DMS53 (cell line): ENCODE data around the gene ACBD4.
"Not testable (repeated sequence)": the region's sequence is repeated elsewhere in the genome, so short reads cannot be mapped to it uniquely, and the experiment has no call there.

Source experiments
- DNase-seq: peaks from one replicate; lab custom pipeline; 2025; lab: John Stamatoyannopoulos, UW

Gene ACBD4

DNA sequence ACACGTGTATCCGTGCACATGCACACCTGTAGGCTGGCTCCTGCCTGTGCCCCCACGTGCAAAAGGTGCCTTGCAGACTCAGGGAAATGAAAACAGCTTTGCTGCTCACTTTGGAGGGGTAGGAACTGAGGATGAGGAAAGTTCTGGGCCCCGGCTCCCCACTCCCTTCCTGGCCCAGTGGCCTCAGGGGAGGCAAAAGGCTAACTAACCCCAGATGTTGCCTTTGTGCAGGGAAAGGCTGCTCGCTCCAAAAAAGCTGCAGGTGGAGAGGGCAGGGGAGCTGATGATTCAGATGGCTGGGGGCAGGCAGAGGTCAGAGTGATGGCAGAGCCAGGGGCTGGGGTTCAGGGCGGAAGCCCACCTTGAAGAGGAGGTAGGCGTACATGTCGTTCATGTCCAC, 15.5 kb upstream of the ACBD4 start:
- no peak for DNase-seq

DNA sequence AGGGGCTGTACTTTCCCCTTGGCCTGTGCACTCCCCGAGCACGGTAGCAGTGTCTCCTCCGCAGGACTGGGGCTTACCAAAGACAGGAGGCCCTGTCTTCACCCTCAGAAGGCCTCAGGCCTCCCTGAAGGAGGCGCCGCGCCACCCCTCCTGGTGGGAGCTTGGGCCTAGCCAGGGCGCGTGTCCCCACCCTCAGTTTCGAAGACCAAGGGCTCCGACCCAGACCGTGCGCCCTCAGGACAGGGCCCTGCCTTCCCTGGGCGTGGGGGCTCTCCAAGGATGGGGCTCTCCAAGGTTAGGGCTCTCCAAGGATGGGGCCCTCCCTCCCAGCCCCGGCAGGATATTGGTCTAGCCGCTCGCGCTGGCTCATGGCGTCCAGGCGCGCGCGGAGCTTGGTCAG, 14.9 kb upstream of the ACBD4 start:
- DNase-seq: no peak

DNA sequence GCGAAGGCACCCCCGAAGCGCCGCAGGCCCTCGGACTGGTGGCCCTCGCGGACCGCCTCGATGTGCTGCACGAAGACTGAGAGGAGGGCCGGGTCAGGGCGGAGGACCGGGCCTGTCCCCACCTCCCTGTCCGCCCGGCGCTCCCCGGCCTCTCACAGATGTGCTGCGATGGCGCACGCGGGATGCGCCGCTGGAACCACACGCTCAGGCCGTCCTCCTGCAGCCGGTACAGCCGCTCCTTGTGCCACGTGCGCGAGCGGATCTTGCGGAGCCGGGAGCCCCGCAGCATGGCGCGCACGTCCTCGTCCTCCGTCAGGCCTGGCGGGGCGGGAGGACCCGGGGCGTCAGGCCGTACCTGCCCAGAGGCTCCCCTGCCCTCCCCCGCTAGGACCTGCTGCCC, 14.4 kb upstream of the ACBD4 start:
- DNase-seq: no peak

DNA sequence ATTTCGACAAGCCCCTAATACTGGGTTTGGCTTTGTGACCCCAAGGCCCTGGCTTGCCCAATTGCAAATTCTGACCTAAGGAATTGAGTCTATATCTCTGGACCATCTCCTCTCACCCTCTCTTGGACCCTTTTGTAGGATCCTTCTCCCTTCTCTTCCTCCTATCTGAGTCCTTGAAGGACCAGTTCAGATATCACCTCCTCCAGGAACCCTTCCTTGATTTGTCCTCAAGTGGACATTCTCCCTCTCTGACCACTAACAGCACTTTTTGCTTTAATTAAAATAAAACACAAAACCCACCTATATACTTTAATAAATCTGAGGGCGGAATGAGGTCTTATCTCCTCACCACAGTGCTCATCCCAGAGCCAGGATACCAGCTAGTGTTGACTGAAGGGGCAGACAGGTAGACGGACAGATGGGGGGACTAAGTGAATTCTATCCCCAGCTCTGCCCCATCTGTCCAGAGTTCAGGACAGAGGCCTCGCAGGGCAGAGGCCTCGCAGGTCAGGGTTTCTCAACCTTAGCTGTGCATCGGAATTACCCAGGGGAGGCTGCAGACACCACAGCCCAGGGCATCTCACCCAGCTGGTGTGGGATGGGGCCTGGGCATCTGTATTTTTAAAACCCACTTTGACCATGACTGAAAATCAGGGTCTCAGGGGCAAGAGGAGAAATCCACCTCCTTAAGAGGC, 12.3 kb upstream of the ACBD4 start:
- no peak for DNase-seq

DNA sequence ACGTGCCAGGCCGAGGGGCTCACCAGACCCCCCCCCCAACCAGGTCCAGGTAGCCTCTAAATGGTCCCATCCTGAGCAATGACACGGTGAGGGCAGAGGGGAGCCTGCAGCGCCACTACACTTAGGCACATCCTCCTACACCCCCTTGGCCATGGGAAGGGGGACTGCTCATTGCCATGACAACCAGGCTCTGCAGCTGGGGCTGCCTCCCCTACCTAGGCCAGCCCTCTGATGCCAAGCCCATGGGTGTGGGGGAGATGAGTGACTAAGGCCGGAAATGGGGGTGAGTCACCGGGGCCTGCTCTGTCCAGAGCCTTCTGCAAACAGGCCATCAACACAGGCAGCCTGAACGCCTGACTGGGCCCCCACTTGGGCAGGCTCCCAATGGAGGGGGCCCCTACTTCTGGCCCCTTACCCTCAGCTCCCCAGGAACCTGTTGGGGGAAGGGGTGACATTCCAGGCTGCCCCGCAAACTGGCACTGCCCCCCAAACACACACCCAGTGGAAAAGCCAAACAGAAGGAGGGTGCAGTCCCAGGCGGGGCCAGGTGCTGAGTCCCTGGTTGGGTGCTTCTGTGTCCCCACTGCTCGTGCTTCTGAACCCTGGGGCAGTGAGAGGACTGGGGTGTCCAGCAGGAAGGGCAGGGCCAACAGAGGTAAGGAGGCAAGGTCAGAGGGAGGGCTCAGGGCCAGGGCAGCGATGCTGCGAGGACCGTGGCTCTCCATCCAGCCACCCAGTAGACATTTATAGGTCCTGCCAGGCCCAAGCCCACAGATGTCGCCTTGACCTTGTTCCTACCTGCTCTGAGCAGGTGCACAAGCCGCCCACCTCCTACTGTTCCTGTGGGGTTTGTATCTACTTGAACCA, 11.3 kb upstream of the ACBD4 start:
- DNase-seq: peak; percentile 99

DNA sequence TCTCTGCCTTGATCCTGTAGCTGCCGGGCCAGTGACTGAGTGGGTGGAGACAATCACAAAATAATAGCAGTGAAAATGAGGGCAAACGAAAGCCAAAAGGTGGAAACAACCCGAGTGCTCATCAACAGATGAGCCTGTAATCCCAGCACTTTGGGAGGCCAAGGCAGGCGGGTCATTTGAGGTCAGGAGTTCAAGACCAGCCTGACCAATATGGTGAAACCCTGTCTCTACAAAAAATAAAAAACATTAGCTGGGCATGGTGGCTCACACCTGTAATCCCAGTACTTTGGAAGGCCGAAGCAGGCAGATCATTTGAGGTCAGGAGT, 10.7 kb upstream of the ACBD4 start:
- DNase-seq: not testable (repeated sequence)

DNA sequence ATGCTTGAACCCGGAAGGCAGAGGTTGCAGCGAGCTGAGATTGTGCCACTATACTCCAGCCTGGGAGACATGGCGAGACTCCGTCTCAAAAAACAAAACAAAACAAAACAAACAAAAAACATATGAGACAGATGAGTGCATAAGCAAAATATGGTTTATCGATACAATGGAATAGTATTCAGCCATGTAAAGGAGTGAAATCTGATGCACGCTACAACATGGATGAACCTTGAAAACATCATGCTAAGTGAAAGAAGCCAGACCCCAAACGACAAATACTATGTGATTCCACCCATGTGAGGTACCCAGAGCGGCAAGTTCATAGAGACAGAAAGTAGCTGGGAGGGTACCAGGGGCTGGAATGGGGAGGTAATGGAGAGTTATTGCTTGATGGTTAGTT, 10.0 kb upstream of the ACBD4 start:
- DNase-seq: no peak

DNA sequence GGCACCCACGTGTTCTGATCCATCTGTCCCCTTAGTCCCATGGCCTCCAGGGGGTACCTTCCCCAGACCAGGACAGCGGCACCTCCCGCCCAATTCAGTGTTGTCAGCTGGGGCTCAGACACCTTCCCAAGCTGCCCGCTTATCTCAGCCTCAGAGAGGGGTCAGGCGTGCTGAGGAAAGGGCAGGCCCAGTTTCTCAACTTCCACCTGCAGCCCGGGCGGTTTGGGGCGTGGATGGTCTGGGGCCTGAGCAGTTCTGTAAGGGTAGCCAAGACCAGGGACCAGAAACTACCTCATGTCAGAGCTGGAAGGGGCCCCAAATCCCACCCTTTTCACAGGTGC, 8.3 kb upstream of the ACBD4 start:
- no peak for DNase-seq

DNA sequence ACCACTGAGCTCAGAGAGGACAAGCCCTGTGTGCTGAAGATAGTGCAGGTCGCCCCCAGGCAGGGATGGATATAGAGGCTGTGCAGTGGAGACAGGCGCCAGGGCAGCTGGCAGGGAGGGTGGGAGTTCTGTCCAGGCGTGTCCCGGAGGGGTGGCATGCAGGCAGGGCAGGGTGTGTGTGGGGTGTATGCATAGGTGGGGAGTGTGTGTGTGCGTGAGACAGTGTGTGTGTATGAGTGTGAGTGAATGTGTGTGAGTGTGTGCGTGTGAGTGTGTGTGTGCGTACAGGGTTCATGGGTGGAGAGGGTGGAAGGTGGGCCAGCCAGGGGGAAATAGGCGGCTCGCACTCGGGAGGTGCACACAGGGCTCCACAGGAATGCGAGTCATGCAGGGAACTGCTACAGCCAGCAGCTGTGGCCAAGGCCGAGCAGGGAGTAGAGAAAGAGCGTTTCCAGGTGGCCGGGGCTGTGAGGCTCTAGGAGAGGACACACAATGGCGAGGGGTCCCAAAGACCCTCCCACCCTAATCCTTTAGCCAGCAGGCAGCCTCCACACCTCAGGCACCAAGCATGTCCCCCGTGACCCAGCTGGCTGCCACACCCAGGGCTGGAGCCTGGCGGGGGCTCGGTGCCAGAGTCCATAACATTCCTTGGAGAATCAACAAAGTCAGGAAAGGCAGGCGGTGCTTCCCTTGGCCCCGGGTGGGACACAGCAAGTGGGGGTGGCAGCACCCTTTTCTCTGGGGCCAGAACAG, 7.8 kb upstream of the ACBD4 start:
- no peak for DNase-seq

DNA sequence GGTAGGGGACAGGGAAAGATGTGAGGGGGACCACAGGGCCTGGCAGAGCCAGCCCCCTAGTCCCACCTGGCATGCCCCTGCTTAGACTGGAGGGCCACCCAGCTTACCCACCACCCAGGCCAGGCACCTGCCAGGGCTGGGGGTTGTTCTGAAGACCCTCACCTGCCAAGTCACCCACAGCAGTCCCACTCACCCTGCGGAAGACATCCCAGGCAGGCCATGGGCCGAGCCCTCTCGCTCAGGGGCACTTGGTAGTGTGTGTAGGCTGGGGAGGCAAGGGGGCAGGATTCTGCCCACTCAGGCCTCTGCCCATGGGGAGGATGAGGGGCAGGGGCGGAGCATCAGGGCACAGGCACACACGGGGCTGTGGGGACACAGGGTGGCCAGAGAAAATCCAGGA, 7.2 kb upstream of the ACBD4 start:
- DNase-seq: no peak

DNA sequence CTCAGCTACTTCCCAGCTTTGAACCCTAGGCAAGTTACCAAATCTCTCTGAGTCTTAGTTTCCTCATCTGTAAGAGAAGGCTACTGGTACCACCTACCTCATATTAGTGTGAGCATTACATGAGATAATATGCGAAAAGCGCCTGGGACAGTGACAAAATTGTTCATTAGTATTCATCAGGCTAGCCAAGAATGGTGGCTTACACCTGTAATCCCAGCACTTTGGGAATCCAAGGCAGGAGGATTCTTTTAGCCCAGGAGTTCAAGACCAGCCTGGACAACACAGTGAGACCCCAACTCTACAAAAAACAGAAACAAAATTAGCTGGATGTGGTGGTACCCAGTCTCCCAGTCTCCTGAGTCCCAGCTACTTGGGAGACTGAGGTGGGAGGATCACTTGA, 6.5 kb upstream of the ACBD4 start:
- no peak for DNase-seq

DNA sequence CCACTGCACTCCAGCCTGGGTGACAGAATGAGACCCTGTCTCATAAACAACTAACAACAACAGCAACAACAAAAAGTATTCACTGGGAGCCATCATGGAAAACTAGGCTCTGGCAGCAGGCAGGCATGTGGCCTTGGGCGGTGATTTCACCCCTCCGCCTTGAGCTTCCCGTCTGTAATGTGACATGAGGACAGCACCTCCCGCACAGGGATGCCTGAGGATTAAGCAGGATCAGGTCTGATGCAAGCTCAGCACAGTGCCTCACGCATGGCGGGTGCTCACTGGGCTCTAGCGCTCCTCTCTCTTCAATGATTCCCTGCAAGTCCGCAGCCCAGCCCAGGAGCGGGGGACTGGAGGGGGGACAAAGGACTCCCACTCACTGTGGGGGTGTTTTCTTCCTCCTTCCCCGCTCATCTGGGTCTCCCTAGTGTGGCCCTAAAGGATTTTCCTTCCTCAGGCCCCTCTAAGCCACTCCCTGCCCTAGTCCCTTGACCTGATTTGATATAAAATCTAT, 6.0 kb upstream of the ACBD4 start:
- DNase-seq: no peak

DNA sequence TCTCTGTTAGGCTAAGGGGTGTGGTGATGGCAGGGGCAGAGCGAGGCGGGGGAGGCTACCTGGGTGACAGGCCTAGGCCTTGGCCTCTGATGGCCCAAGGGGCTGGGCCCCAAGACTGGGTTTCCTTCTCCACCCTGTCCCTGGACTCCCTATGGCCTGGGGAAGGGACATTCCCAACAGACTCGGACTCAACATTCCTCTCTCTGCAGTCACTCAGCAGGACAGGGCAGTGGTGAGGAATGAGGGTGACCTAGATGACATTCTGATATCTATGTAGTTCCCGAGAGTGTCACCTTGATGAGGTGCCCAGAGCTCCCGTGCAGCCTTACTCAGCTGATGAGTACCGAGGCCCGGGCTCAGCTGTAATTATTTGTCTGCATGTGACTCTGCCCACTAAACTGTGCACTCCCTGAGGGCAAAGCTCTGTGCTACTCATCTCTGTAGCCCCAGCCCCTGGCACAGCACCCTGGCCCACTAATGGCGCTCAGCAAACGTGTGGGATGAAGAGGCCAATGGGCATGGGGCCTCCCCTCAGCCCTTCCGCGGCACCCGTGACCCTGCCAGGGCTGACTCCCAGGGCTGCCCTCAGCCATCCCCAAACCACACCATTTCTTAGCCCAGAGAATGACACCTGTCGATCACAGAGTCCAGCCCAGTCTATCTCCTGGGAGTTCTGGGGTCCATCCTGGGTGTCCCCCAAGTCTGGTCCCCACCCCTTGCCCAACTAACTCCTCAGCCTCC, 5.4 kb upstream of the ACBD4 start:
- no peak for DNase-seq

DNA sequence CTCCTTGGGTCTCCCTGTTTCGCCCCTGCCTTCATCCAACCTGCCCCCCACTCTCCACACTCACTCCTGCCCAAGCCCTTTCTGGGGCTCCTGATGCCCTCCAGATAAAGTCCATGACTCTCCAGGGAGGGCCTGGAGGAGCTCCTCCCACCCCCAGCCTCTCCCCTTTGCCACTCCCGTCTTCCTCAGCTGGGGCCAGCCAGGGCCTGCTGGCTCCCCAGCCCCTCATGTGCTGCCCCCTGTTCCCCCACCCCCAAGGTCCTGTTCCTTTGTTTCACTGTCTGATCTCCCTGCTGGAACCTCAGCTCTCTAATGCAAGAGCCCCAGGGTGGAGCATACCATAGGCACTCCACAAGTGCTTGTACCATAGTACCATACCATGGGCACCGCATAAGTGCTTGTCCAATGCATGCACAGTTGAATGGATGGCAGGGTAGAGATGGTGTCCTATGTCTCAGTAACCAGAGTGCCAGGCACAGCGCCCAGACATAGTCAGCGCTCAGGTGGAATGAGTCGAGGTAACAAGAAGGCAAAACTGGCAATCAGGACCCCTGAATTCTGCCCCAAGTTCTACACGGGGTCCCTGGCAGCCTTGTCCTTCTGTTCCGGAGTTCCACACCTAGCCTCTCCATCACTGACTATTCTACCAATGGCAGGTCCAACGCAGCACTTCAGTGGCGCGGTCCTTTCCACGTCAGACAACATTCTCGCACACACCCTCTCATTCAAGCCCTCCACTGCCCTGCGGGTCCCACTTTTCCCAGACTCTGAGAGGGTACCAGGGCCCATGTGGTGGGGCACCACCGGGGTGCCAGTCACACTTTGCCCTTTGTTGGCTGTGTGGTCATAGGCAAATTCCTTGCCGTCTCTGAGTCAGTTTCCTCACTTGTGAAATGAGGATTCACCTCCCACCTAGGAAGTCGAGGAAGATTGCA, 4.5 kb upstream of the ACBD4 start:
- no peak for DNase-seq

DNA sequence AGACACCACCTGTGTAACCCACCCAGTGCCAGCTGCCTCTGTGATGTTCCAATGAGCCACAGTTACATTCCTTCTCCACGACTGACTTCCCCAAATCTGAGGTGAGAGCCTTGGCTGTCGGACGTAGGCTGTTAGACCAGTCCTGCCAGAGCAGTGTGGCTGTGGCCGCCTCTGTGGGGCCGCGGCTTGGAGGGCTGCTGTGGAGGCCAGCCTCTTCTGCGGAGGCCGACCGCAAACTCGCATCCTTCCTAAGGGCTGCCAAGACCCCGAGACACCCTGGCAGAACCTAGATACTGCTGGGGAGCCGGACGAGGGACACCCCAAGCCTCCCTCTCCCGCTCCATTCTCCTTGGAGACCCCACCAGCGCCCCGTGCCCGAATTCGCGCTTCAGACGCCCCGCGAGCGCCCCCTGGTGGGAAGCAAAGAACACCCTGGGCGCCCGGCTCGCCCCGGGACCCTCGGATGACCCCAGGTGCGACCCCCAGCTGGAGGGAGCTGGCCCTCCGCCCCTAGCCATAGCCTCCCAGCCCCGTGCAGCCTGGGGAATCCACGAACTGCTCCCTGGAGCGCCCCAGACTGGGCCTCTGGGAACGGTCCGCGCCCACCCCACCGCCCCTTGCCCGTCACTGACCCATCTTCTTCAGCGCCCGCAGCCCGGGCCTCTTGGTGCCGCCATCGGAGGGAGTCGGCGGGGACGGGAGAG, 3.7 kb upstream of the ACBD4 start:
- DNase-seq: peak; percentile 83

DNA sequence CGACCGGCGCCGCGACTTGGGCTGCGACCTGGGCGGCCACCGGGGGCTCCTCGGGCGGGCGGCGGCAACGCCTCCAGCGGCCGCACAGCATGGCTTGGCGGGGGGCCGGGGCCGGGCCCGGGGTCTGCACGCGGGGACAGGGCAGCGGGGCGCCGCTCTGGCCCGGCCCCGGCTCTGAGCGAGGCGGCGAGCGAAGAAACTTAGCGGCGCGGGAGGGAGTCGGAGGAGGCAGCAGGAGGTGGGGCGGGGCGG, 3.2 kb upstream of the ACBD4 start, which contains the start of gene PLCD3:
PLCD3 (minus strand) TSS at position 196 of the 252 bp plus-strand sequence; CDS start at position 91, 105 bp downstream.
- no peak for DNase-seq

DNA sequence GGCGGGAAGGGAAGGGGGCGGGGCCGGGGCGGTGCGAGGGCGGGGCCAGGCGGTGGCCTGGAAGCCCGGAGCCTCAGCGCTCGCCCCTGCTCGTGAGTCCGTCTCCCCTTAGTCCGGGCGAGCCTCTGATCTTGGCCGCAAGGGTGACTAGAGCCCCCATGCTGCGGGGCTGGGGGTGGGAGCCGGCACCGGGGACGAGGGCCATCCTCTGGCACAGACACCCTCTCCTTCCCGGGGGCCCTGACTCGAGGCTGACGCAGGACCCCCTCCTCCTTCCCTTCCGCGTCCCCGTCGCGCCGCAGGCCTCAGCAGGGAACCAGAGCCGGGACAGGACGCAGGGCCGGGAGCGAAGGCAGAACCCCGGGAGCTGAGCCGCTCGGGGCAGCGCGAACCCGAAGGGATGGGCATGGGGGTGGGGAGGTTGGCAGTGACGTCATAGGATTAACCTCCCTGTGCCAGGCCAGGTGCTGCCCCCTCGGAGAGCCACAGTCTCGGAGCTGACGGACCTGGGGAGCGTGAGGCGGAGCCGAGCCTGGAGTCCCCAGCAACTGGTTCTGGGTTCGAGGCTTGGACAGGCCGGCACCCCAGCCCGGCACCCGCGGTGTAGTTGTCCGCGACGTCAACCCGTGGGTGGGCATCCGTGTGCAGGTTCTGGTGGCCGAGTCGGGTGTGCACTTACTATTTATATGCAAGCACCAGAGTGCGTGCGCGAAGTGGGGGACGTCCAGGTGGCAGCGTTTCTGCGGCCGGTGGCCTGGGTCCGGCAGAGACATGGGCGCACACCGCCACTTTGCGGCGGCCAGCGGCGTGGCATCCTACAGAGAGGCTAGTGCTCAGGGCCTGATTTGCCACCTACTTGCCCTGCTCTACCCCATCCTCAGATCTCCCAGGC, 2.7 kb upstream of the ACBD4 start:
- DNase-seq: peak; percentile 96

DNA sequence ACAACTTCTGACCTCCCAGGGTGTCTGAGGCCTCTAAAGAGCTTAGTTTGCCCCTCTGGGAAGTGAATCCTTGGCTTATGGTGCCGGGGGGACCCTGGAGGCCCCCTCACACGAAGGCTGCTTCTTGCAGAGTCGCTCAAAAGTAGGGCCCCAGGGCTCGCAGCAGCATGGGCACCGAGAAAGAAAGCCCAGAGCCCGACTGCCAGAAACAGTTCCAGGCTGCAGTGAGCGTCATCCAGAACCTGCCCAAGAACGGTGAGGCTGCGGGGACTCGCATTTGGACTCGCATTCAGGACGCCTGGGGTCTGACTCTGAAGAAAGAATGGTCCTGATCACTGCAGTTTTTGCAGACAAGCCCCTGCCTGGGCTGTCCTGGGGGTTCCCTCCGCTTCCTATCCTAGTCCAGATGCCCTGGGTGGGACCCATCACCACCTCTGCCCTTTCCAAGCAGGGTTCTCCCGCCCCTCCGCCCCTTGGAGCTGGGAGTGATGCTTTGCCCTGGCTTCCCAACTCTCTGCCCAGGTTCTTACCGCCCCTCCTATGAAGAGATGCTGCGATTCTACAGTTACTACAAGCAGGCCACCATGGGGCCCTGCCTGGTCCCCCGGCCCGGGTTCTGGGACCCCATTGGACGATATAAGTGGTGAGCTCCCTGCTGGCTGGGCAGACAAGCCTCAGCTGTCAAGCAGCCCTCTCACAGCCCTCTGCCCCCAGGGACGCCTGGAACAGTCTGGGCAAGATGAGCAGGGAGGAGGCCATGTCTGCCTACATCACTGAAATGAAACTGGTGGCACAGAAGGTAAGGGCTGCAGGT, 698 bp downstream of the ACBD4 start:
- DNase-seq: peak; percentile 57
